B cell (primary cell): ENCODE measurements around the gene ADGRA1. TPM values are rescaled to one million over a fixed set of nuclear protein-coding genes. Genes with fewer than 3 reads are reported as not detected.

Experiments used
- ATAC-seq: fragments of 200-7000 bp; cut with Tn5 transposase; one replicate; pipeline ENCODE4 v1.10.0; 2021; ENCODE audit warnings: low read depth, mild to moderate bottlenecking, moderate number of reproducible peaks, moderate library complexity
- CTCF ChIA-PET: fragments of 350-600 bp; sonication (Branson Sonifier 250); formaldehyde crosslinking; loops from one replicate; lab custom pipeline; 2021; ENCODE audit warnings: antibody characterized with exemption, inconsistent platforms; lab: Charles Lee
- POLR2A ChIA-PET: fragments of 350-600 bp; sonication (Branson Sonifier 250); formaldehyde crosslinking; loops from one replicate; lab custom pipeline; 2021; ENCODE audit warnings: antibody characterized with exemption; lab: Charles Lee
- DNase-seq: peaks from one replicate; pipeline ENCODE4 v3.0.0; 2013
- H2AFZ ChIP-seq: 2 replicates; pipeline ENCODE4 v1.6.1; 2012; ENCODE audit warnings: mild to moderate bottlenecking, low read depth, low read length; ENCODE audit not compliant: insufficient read depth, poor library complexity, severe bottlenecking
- H3K27ac ChIP-seq, 2 donors: 1 replicate in 1 of 2; 2 replicates in 1 of 2; pipeline ENCODE4 v1.5.1; 2012 to 2013; ENCODE audit warnings: low read length in 2 of 2, mild to moderate bottlenecking in 2 of 2, moderate library complexity in 1 of 2
- H3K27me3 ChIP-seq, 4 experiments: fragments of 200-600 bp in 1 of 4; sonication (generic) in 1 of 4; replicated peaks in 1 of 4; 1 replicate in 2 of 4; 2 replicates in 2 of 4; pipeline versions ENCODE4 v1.6.1 to v1.7.0; 2013 to 2016; ENCODE audit warnings: low read length in 3 of 4, mild to moderate bottlenecking in 2 of 4, mixed read lengths in 1 of 4, moderate library complexity in 1 of 4; ENCODE audit not compliant: insufficient read depth in 4 of 4, control insufficient read depth in 3 of 4; ENCODE audit errors: control extremely low read depth in 1 of 4
- H3K36me3 ChIP-seq, 2 experiments: replicated peaks in 1 of 2; 1 replicate in 1 of 2; 2 replicates in 1 of 2; pipeline versions ENCODE4 v1.6.1 to v1.7.1; 2013; ENCODE audit warnings: low read length in 1 of 2; ENCODE audit not compliant: insufficient read depth in 2 of 2, control insufficient read depth in 1 of 2; ENCODE audit errors: control extremely low read depth in 1 of 2, extremely low read depth in 1 of 2
- H3K4me1 ChIP-seq, 2 donors: fragments of 200-600 bp in 1 of 2; sonication (generic) in 1 of 2; 1 replicate in 1 of 2; 2 replicates in 1 of 2; pipeline versions ENCODE4 v1.5.1 to v1.6.1; 2013 to 2017; ENCODE audit warnings: low read length in 2 of 2; ENCODE audit not compliant: control insufficient read depth in 2 of 2, insufficient read depth in 2 of 2
- H3K4me2 ChIP-seq: replicated peaks from 2 replicates; pipeline ENCODE3; 2012; ENCODE audit warnings: mild to moderate bottlenecking, low read depth, low read length; ENCODE audit not compliant: poor library complexity, severe bottlenecking
- H3K4me3 ChIP-seq, 5 experiments: fragments of 200-600 bp in 1 of 5; sonication (generic) in 1 of 5; 1 replicate in 3 of 5; 2 replicates in 2 of 5; pipeline versions ENCODE4 v1.5.1 to v1.7.0; 2011 to 2016; ENCODE audit warnings: low read length in 4 of 5, mild to moderate bottlenecking in 4 of 5, low read depth in 2 of 5, control low read depth in 1 of 5, moderate library complexity in 1 of 5; ENCODE audit not compliant: insufficient read depth in 1 of 5; ENCODE audit errors: control extremely low read depth in 1 of 5, extremely low read depth in 1 of 5
- H3K79me2 ChIP-seq: fragments of 200-600 bp; sonication (generic); one replicate; pipeline ENCODE4 v1.6.0; 2016; ENCODE audit warnings: low read length; ENCODE audit not compliant: control insufficient read depth, insufficient read depth
- H3K9ac ChIP-seq: fragments of 200-600 bp; sonication (generic); 2 replicates; pipeline ENCODE4 v1.6.1; 2017; ENCODE audit warnings: mild to moderate bottlenecking, low read length, moderate library complexity
- H3K9me3 ChIP-seq, 3 donors: one replicate each; pipeline versions ENCODE4 v1.6.1 to v1.7.1; 2013; ENCODE audit warnings: low read length in 2 of 3; ENCODE audit not compliant: control insufficient read depth in 2 of 3, insufficient read depth in 1 of 3; ENCODE audit errors: control extremely low read depth in 1 of 3
- H4K20me1 ChIP-seq: 2 replicates; pipeline ENCODE4 v1.6.0; 2012; ENCODE audit warnings: mild to moderate bottlenecking, low read length; ENCODE audit not compliant: insufficient read depth, control insufficient read depth, poor library complexity, severe bottlenecking
- H3K27ac Mint-ChIP-seq: one replicate; pipeline ENCODE4 v1.8.0; 2021; ENCODE audit warnings: mixed read lengths
- H3K27me3 Mint-ChIP-seq: one replicate; pipeline ENCODE4 v1.8.0; 2021; ENCODE audit warnings: mixed read lengths
- H3K4me1 Mint-ChIP-seq: one replicate; pipeline ENCODE4 v1.8.0; 2021; ENCODE audit warnings: mixed read lengths
- H3K4me3 Mint-ChIP-seq: one replicate; pipeline ENCODE4 v1.8.0; 2021; ENCODE audit warnings: mixed read lengths
- H3K9me3 Mint-ChIP-seq: one replicate; pipeline ENCODE4 v1.8.0; 2022; ENCODE audit warnings: mixed read lengths; ENCODE audit not compliant: insufficient read depth
- CTCF ChIP-seq: fragments of 200-600 bp; IDR thresholded peaks from one replicate; pipeline ENCODE4 v1.8.0; 2022; ENCODE audit warnings: antibody characterized with exemption, mild to moderate bottlenecking
- EZH2 ChIP-seq: IDR thresholded peaks from 2 replicates; pipeline ENCODE4 v1.6.1; 2012; ENCODE audit warnings: borderline replicate concordance, low read depth, mild to moderate bottlenecking, moderate library complexity, low read length; ENCODE audit not compliant: insufficient read depth, poor library complexity, severe bottlenecking
- WGBS: methylation state at CpG from one replicate; pipeline ENCODE4 v1.1.5; 2013; ENCODE audit warnings: missing lambda C conversion rate; ENCODE audit not compliant: insufficient coverage; 5-methylcytosine and 5-hydroxymethylcytosine counted together
- intact Hi-C: fragments of 100-400 bp; cut with micrococcal nuclease; formaldehyde crosslinking; loops from one replicate; pipeline ENCODE4 v1.10.0; 2022
- polyA plus RNA-seq: library from polyadenylated mRNA; depleted of rRNA; stranded (reverse); fragments of >200 nt; gene quantifications from 2 replicates; pipeline ENCODE4 v1.2.3, GENCODE V29; 2012
- total RNA-seq, 2 donors: library from RNA; stranded (reverse); fragments of 120-200 nt in 1 of 2; gene quantifications; 1 replicate in 1 of 2; 2 replicates in 1 of 2; pipeline versions ENCODE4 v1.2.3 to v1.2.4, GENCODE V29; 2013 to 2022

The ADGRA1 gene
- total and polyA plus RNA-seq, 2 donors (not counting 1 experiment from before 2014, with no cell fraction given): not detected

GRCh38 chr10:133060022-133060421, 27.7 kb upstream of the ADGRA1 start:
- Histone ChIP-seq H3K79me2 (no peaks in the 10 kb centered on the region), H3K27ac (no peak overlapping the region), H3K36me3 (no peaks in the 10 kb centered on the region), H3K9me3 (peaks cover 0 to 31% (median 0%) of the 10 kb centered on the region in 3 donors), H3K4me3 (no peak overlapping the region), H3K27me3 (no peaks in the 10 kb centered on the region), H3K9ac (no peak overlapping the region), H2AFZ (no peak overlapping the region), H3K4me1 (no peaks in the 10 kb centered on the region), H3K4me2 (no peak overlapping the region), H4K20me1 (no peaks in the 10 kb centered on the region)
- Mint-ChIP-seq H3K27me3 (peaks cover 11% of the 10 kb centered on the region), H3K27ac (no peak overlapping the region), H3K4me1 (no peaks in the 10 kb centered on the region), H3K9me3 (no peaks in the 10 kb centered on the region), H3K4me3 (no peak overlapping the region)
- no peak for ATAC-seq
- intact Hi-C loops: no loop called here
- TF ChIP-seq EZH2 (no peak), CTCF (no peak)
- no peak for DNase-seq
- WGBS: 92% methylated on average over 18 of the region's 18 CpGs
- POLR2A ChIA-PET: no interaction called here
- CTCF ChIA-PET: no interaction called here

DNA sequence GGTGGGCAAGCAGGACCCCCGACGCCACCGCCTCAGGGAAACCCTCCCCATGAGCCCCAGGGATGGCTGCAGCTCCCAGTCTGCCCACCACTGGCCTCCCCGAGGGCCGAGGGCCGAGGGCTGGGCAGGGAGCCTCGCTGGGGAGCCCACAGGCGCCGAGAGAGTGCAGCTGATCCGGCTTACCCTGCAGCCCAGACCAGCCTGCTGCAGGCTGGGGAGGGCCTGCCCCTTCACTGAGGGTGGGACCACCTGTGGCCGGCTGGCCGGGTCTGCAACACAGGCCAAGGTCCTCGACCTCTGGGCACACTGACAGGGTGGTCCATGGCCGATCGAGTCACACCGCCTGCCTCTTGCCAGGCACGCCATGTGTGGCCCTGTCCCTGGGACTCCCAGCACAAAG, 27.3 kb upstream of the ADGRA1 start:
- Mint-ChIP-seq H3K4me1 (no peaks in the 10 kb centered on the region), H3K9me3 (no peaks in the 10 kb centered on the region), H3K27ac (no peak overlapping the region), H3K4me3 (no peak overlapping the region), H3K27me3 (peaks cover 11% of the 10 kb centered on the region)
- Histone ChIP-seq H3K36me3 (no peaks in the 10 kb centered on the region), H3K27me3 (no peaks in the 10 kb centered on the region), H3K27ac (no peak overlapping the region), H3K4me2 (no peak overlapping the region), H3K79me2 (no peaks in the 10 kb centered on the region), H3K4me1 (no peaks in the 10 kb centered on the region), H3K9me3 (peaks cover 0 to 33% (median 0%) of the 10 kb centered on the region in 3 donors), H4K20me1 (no peaks in the 10 kb centered on the region), H3K9ac (no peak overlapping the region), H2AFZ (no peak overlapping the region), H3K4me3 (no peak overlapping the region)
- ChIA-PET CTCF (no interaction called here), POLR2A (no interaction called here)
- ATAC-seq (no peak), DNase-seq (no peak)
- intact Hi-C loops: no loop called here
- WGBS: 89% methylated on average over 17 of the region's 17 CpGs
- TF ChIP-seq CTCF (no peak), EZH2 (no peak)
